ENCODE data around the gene XPR1.

DNA sequence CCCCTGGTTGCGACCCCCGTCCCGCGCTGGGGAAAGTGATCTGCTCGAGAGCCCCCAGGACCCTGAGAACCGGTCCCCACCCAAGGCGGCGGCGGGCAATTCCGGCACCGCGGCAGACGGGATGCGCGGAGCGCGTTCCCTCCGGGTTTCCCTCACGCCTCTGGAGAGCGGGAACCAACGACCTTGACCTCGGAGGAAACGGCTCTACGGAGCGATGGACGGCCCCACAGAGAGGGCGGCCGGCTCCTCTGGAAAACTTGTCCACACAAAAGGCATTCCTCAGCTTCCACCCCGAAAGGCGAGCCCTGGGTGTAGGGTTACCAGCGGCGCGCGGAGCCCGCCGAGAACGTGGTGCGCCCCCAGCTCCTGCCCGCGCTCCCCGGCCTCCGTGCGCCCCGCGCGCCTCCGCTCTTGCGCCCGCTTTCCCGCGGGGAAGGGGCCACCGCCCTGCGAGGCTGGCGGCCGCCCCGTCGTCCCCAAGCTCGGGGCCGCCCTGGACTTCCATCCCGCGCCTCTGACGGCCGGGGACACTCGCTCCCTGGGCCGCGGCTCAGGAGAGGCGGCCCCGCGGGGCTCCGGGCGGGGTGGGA, 280.5 kb downstream of the XPR1 start:
- TF ChIP-seq CTCF (IDR thresholded peaks at IDR 0.05) (no peak), POLR2A (IDR thresholded peaks at IDR 0.05) (no peak)
